Measurements from ENCODE around the gene RANBP3.
"Not testable (repeated sequence)": the region's sequence is repeated elsewhere in the genome, so short reads cannot be mapped to it uniquely, and the experiment has no call there.

The RANBP3 gene

DNA sequence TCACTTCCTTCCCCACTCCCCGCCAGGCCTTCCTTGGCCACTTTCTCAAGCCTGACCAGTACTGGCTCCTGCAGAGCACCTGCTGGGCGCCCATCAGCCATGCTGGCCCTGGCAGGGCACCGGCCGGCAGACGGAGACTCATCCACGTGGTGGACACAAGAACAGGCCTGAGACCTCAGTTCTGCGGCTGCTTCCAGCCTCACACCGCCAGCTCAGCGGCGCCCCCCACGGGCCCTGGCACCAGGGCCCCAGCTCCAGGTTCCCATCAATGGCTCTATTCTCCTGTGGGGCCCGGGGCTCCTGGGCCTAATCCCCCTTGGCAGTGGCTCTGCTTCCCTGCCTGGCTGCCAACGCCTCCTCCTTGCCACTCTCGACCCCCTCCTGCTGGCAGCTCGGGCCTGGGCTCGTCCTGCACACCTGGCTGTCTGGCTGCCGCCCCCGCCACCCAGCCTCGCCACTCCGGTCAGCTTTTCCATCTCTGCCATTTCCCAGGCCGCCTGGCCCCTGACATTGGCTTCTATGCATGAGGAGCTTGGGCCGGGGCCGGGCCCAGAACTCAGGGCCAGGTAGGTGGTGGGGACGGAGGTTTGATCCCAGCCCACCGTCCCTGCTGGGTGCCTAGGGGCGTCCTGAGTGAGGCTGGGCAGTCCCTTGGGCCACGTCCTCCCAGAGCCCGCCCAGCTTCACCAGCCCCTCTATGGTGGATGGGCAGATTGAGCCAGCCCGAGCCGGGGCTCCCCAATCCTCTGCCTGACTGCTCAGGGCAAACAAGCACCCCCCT lies 80.6 kb downstream of the RANBP3 start:
- DNase-seq = no peak

DNA sequence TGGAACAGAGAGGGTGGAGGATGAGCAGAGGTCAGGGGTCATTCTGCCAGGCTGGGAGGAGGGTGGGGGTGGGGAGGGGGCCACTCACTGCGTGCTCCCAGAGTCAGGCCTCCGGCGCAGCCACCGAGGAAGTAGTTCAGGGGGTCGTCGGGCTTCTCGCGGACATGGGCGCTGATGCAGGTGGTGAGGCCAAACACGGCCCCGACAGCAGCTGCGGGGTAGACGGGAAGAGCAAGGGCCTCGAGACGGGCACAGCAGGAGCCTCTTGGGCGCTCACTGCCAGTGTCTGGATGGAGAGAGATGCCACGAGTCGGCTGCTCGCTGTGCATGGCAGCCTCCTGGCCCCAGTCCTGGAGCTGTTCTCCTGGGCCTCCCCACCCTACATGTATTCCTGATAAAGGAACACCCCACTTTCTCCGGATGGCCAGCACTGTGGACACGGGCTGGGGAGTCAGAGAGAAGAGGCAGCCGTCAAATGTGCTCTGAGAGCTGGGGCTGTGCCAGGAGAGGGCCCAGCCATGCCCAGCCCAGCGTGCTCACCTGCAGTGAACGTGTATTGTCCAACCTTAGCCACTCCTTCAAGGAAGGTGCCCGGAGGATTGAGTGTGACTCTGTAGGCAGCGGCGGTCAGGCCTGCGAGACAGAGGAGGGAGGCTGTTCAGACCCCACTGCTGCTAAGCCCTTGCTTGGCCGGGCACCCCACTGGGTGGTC lies 81.4 kb downstream of the RANBP3 start:
- no peak for DNase-seq

DNA sequence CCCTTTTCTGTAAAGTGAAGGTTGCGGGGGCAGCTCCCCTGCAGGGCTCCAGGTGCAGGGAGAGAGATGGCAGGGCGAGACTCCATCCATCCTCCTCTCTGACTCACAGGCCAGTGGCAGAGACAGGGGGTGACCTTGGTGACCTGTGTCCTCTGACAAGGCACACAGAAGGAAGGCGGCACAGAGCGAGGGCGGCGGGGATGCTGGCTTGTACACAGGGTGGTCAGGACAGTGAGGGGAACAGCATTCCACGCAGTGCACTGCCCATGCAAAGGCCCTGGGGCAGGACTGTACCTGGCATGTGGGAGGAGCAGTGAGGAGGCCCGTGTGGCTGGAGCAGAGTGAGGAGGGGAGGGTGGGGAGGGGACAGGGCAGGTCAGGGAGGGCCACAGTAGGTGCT lies 82.0 kb downstream of the RANBP3 start:
- DNase-seq = no peak

DNA sequence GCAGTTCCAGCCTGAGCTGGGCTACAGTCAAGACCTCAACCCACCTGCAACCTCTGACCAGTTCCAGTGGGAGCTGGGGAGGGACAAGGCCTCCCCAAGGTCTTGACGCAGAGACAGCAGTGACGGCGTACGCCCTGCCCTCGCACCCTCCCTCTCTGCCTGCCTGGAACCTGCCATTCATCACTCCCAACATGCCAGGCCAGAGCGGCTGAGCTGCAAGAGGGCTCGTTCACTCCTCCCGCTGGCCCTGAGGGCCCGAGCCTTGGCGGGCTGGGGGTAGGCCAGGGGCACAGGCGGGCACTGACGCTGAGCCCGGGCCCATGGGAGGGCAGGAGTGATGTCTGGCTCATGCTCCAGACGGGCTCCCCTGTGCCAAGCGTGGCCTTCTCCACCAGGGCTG lies 82.5 kb downstream of the RANBP3 start:
- DNase-seq = no peak

DNA sequence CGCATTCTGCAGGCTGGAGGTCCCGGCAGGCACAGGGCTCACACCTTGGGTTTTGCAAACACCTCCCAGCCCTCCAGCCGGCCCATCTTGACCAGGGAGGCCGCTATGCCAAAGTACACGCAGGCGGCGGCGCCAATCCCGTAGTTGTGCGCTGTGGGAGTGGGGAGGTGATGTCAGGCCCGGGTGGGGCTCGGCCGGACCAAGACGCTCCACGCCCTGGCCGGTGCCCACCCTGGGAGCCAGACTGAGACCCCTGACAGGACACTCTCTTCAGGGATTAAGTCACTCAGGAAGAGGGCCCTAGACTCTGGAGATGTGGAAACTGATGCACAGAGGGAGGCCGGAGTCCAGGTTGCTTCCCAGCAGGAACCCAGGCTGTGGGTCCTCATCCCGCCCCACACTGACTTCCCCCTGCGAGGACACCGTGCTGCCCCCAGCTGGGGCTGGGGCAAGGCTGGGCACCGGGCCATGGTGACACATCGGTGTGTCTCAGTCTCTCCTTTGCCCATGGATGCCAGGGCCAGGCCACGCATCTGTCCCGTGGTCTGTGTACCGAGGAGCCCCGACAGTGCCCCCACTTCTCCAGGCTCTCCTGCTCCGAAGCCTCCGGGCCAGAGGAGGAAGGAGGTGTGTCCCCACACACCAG lies 83.1 kb downstream of the RANBP3 start:
- DNase-seq = no peak

DNA sequence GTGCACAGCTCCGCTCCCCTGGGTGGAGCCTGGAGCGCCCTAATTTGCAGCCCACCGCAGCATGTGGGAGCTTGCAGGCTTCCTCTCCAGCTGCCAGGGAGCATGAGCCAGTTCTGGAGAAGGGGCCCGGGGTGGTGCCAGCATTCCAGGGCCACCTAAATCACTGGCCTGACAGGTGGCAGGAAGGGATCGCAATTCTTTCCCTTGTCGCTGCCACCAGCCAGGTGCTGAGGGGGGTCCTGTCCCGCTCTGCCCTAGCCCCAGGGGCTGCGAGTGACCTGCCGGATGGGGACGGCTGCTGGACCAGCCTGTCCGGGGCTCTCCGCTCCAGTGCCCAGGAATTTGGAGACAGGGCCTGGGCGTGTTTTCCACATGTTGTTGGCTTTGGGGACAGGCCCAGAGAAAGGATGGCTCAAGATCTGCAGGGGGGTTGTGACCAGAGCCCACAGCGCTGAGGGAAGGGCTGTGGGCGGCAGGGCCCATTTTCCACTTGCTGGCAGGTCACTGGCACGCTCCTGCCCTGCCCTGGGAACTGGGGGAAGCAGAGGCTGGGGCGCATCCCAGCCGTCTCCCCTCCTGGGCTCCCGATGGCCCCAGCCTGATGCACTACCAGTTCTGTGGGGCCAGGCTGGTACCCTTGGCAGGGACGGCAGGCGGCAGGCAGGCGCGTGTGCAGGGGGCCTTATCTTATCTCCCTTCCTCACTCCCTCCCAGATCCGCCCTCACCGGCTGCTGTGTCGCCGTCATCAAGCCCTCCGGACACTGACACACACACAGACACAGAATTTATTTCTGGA lies 83.8 kb downstream of the RANBP3 start:
- no peak for DNase-seq

DNA sequence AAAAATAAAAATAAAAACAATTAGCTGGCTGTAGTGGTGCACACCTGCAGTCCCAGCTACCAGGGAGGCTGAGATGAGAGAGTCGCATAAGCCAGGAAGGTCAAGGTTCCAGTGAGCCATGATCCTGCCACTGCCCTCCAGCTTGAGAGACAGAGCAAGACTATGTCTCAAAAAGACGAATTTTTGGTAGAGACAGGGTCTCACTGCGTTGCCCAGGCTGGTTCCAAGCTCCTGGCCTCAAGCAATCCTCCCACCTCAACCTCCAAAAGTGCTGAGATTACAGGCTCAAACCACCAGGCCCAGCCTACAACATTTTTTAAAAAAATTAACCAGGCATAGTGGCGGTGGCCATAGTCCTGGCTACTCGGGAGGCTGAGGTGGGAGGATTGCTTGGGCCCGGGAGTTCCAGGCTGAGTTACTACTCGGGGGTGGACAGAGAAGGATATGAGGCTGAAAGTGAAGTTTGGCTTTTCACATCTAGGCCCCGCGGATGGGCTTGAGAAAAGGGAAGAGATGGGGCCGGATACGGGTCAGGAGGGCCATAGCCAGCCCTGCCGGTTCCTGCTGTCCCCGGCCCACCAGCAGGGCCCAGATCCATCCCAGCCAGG lies 84.5 kb downstream of the RANBP3 start:
- DNase-seq = no peak

DNA sequence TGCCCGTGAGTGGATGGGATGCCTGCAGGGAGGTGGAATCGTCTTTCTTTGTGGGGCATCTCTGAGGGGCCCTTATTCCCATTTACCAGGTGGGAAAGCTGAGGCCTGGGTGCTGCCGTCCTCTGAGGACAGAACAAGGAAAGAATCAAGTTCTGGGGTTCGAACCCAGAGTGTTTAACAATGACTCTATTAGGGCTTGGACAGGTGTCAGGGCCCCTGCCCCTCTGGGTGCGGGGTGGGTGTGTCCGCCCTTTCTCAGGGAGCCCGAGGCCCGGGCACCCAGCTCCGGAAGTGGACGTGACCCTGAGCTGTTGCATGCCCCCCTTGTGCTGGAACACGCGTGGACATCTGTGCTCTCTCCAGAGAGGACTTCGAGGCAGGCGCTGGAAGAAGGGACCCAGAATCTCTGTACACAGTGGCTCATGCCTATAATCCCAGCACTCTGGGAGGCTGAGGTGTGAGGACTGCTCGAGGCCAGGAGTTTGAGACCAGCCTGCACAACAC lies 85.1 kb downstream of the RANBP3 start:
- no peak for DNase-seq

DNA sequence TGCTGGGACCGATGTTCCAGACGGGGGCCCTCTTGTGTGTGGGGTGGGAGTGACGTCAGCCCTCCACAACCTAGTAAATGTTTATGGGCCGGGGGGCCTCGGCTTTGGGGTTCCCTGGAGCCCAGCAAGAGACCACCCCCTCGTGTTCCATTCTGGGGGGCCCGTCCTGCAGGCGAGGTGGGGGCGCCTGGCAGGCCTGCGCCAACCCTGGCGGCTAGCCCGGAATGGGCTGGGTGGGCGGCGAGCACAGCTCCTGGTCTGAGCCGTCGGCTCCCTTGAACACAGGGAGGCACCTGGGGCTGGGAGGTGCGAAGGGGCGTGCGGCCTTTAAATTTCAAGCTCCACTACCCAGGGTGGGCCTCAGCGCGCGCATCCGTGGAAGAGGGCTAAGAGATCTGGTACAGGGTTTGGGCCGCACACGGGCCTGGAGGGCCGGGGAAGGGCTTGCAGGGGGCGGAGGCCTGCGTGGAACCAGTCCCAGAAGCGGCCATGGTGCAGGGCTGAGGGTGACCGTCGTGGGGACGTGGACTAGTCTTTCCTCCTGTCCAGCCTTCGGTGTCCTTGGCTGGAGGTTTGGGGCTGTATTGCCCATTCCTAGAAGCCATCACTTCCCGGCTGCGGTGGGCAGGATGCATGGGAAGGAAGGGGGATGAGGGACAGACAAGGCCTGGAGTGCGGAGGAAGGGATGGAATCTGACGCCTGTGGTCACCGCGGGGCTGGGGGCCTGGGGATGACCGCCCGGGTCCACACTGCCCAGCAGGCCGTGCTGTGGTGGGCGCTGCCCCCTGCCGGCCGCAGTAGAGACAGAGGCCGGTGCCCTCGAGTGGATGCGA lies 85.8 kb downstream of the RANBP3 start:
- no peak for DNase-seq

DNA sequence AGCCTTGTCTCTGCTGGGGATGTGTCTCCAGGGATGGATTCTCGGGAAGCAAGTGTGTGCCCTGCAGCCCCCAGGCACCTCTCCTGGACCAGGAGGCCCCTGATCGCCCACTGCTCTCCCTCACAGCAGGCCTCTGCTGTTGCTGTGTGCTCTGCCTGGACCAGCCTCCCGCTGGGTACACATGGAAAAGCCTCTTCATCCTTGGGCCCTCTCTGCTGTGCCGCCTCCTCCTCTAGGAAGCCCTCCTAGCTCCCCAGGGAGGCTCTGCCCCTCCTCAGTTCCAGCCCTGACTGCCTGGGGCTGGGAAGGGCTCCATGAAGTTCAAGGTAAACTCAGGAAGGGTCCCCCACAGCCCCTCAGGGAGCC lies 86.4 kb downstream of the RANBP3 start:
- DNase-seq = no peak

DNA sequence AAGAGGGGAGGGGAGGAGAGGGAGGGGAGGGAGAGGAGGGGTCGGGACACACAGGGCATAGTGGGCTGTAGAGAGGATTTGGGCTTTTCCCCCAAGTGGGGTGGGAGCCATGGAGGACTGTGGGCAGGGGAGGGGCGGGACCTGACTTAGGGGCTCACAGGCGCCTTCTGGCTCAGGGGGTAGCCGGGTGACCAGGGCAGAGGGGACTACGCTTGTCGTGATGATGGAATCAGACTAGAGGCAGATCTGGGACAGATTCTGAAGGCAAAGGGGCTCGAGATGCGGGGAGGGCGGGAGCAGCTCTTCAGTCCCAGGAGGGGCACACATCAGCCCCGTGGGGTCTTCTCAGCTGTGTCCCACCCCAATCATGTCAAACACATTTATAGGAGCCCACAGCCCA lies 87.8 kb downstream of the RANBP3 start:
- no peak for DNase-seq

DNA sequence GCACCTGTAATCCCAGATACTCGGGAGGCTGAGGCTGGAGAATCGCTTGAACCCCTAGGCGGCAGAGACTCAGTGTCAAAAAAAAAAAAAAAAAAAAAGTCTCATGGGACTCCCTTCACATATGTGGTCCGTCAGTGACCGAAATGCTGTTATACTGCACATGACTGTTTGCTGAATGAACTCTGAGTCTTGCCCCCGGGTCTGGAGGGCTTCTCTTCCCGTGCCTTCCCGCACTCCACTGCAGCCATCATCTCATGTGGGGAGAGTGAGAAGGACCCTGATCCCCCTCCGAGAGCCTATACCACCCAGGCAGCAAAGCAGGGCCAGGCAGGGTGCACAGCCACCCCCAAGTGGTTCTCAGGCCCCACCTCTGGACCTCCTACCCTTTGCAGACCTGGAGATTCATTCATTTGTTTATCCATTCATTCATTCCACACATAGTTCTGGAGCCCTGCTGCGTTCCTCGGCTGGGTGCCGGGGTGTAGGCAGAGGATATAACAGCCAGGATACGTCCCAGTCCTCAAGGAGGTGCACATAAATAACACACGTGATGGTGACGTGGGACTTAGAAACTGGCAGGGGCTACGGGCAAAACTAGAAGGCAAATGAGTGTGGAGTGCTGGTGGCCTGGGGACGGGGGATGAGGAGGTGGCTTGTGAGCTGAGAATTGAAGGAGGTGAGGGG lies 88.5 kb downstream of the RANBP3 start:
- no peak for DNase-seq

DNA sequence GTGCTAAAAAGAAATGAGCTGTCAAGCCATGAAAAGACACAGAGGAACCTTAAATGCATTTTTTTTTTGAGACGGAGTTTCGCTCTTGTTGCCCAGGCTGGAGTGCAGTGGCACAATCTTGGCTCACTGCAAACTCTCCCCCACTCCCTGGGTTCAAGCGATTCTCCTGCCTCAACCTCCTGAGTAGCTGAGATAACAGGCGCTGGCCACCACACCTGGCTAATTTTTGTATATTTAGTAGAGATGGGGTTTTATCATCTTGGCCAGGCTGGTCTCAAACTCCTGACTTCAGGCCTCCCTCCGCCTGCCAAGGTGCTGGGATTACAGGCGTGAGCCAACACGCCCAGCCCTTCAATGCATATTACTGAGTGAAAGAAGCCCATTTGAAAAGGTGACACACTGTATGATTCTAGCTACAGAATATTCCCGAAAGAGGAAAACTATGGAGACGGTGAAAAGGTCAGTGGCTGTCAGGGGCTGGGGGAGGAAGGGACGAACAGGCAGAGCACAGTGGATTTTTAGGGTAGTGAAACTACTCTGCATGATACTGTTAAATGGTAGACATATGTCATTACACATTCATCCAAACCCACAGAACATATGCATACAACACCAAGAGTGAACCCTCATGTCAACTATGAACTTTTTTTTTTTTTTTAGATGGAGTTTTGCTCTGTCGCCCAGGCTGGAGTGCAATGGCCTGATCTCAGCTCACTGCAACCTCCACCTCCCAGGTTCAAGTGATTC lies 93.7 kb downstream of the RANBP3 start:
- DNase-seq = not testable (repeated sequence)

DNA sequence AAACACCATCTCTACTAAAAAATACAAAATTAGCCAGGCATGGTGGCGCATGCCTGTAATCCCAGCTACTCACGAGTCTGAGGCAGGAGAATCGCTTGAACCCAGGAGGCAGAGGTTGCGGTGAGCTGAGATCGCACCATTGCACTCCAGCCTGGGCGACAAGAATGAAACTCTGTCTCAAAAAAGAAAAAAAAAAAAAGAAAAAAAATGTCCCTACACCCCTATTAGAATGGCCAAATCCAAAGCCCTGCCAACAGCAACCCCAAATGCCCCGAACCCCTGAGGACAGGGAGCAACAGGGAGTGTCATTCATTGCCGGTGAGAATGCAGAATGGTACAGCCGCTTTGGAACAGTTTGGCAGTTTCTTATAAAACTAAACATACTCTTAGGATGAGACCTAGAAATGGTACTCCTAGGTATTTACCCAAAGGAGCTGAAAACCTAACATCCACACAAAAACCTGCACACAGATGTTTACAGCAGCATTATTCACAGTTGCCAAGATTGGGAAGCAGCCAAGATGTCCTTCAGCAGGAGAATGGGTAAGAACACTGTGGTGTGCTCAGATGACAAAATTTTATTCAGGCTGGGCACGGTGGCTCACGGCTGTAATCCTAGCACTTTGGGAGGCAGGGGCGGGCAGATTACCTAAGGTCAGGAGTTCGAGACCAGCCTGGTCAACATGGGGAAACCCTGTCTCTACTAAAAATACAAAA lies 94.6 kb downstream of the RANBP3 start:
- DNase-seq = not testable (repeated sequence)

DNA sequence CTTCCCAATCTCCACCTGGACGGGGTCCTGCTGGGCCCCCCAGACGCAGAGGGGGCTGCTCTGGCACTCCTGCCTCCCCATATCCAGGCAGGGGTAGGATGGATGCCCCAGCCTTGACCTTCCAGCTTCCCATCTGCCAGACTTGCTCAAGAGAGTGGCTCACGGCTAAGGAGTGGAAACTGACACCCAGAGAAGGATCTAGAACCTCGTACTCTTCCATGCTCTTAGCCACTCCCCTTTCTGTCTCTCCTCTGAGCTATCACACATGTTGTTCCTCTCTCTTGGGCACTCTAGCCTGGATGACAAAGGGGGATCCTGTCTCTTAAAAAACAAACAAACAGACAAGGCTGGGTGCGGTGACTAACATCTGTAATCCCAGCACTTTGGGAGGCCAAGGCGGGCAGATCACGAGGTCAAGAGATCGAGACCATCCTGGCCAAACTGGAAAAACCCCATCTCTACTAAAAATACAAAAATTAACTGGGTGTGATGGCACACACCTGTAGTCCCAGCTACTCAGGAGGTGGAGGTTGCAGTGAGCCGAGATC lies 95.4 kb downstream of the RANBP3 start:
- no peak for DNase-seq

DNA sequence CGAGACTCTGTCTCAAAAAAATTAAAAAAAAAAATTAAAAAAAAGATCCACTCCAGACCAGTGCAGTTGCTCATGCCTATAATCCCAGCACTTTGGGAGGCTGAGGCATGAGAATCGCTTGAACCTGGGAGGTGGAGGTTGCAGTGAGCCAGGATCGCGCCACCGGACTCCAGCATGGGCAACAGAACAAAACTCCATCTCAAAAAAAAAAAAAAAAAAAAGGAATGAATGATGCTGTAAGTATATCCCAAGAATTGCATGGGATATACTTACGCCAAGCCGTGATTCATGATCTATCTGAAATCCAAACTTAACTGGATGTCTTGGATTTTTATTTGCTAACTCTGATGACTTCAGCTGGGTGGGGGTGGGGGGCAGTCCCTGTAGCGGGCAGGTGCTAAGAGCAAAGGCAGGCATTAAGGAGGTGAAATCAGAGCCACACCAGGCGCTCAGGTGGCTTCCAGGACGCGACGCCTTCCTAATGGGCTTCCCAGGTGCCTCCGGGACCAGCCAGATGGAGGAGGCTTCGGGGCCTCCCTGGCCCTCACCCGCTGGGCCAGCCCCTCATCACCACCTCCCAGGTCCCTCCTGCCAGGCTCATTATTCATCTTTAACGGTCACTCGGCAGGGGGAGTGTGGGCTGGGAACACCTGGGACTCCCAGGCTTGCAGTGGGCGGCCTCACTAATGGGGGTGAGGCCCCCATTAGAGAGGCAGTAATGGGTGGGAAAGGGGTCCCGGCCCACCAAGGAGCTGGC lies 96.2 kb downstream of the RANBP3 start:
- no peak for DNase-seq

DNA sequence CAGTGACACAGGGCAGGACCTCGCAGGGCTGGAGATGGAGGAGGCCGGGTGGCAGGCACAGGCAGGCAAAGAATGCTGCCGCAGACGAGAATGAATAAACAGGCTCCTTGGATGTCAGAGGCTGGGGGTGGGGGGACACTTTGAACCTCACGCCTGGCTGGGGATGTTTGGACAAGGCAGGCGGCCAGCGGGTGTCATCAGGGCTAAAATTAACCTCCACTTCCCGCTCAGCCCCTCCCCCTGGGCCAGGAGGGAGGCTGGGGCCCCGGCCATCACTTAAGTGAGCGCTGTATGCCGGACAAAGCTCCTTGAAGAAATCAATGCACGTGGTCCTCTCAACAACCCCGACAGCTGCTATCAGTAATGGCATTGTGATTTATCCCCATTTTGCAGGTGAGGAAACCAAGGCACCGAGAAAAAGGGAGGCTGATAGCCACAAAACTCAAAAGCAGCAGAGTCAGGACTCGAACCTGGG lies 97.3 kb downstream of the RANBP3 start:
- no peak for DNase-seq

DNA sequence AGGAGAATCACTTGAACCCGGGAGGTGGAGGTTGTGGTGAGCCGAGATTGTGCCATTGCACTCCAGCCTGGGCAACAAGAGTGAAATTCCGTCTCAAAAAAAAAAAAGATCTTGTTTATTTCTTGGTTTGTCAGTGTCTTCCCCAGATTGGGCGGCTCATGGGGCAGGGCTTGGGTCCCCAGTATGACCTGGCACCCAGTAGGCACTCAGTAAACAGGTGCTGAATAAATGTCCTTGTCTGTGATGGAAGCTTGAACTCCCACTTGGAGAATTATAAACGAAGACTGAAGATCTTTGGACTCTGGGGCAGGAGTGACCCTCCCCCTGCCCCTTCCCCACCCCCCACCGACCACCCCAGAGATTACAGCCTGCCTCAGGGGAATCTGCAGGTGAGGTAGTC lies 97.7 kb downstream of the RANBP3 start:
- no peak for DNase-seq

Measured in activated CD4-positive, alpha-beta T cell treated with anti-CD3 and anti-CD28 coated beads, Interleukin-2, amount 50 U/mL, for 1 hour (primary cell).